K562 (cell line): ENCODE data around the gene BRAF. TPM values are rescaled to one million over a fixed set of nuclear protein-coding genes. Genes with fewer than 3 reads are reported as not detected.

ENCODE experiments used
- C11orf30 ChIP-seq: fragments of 450-650 bp; IDR thresholded peaks from 2 replicates; pipeline ENCODE4 v1.6.1; 2016; ENCODE audit warnings: low read depth, mild to moderate bottlenecking
- DLX4 ChIP-seq: fragments of 250-450 bp; sonication (Bioruptor Pico); IDR thresholded peaks from 2 replicates; pipeline ENCODE4 v1.6.1; 2021; ENCODE audit warnings: mild to moderate bottlenecking
- EP400 ChIP-seq: fragments of 450-650 bp; IDR thresholded peaks from 2 replicates; pipeline ENCODE4 v1.6.1; 2017; ENCODE audit warnings: antibody characterized with exemption, mild to moderate bottlenecking, moderate library complexity
- HMBOX1 ChIP-seq: sonication (generic); IDR thresholded peaks from 2 replicates; pipeline ENCODE4 v1.6.1; 2016
- KAT7 ChIP-seq: sonication (generic); formaldehyde crosslinking; IDR thresholded peaks from 2 replicates; pipeline ENCODE4 v1.8.0; 2022; ENCODE audit warnings: missing genetic modification reagents, mild to moderate bottlenecking, borderline replicate concordance
- LARP7 ChIP-seq: fragments of 450-650 bp; IDR thresholded peaks from 2 replicates; pipeline ENCODE4 v1.6.1; 2016
- MCM2 ChIP-seq: fragments of 450-650 bp; IDR thresholded peaks from 2 replicates; pipeline ENCODE4 v1.6.1; 2017; ENCODE audit warnings: low read depth, mild to moderate bottlenecking
- NFE2L1 ChIP-seq: fragments of 450-650 bp; IDR thresholded peaks from 2 replicates; pipeline ENCODE4 v1.6.1; 2016; ENCODE audit warnings: missing genetic modification characterization, low read depth, mild to moderate bottlenecking, missing compliant biosample characterization, moderate library complexity, borderline replicate concordance
- SAFB ChIP-seq: fragments of 200-400 bp; formaldehyde crosslinking; IDR thresholded peaks from 2 replicates; pipeline ENCODE4 v1.6.1; 2017; ENCODE audit warnings: low read depth, low read length, borderline replicate concordance
- SMAD4 ChIP-seq: fragments of 250-450 bp; sonication (Bioruptor Pico); conservative IDR thresholded peaks from 2 replicates; pipeline ENCODE4 v1.8.0; 2021; ENCODE audit warnings: inconsistent platforms, mild to moderate bottlenecking, moderate library complexity
- STAG1 ChIP-seq: sonication (generic); formaldehyde crosslinking; IDR thresholded peaks from 2 replicates; pipeline ENCODE4 v1.5.0; 2020; ENCODE audit warnings: missing genetic modification reagents, borderline replicate concordance
- TAF1 ChIP-seq: IDR thresholded peaks from 2 replicates; pipeline ENCODE4 v1.6.1; 2011; ENCODE audit warnings: mild to moderate bottlenecking, low read length, moderate library complexity; ENCODE audit not compliant: insufficient read depth, control insufficient read depth, severe bottlenecking; ENCODE audit errors: extremely low read depth
- TEAD1 ChIP-seq, 2 experiments: fragments of 450-650 bp in 1 of 2; sonication (generic) in 1 of 2; formaldehyde crosslinking; IDR thresholded peaks; 2 replicates each; pipeline versions ENCODE4 v1.4.0 to v1.8.0; 2020 to 2022; ENCODE audit warnings: mild to moderate bottlenecking in 2 of 2, missing genetic modification reagents in 1 of 2
- TOE1 ChIP-seq, 2 experiments: fragments of 450-650 bp in 1 of 2; sonication (generic) in 1 of 2; formaldehyde crosslinking in 1 of 2; IDR thresholded peaks; 2 replicates each; pipeline versions ENCODE4 v1.7.1 to v1.8.0; 2016 to 2022; ENCODE audit warnings: borderline replicate concordance in 2 of 2, mild to moderate bottlenecking in 2 of 2, antibody characterized with exemption in 1 of 2, inconsistent platforms in 1 of 2, low read depth in 1 of 2, missing genetic modification reagents in 1 of 2, moderate library complexity in 1 of 2
- ZBTB43 ChIP-seq: sonication (generic); formaldehyde crosslinking; IDR thresholded peaks from 2 replicates; pipeline ENCODE4 v1.8.0; 2023; ENCODE audit warnings: mild to moderate bottlenecking, missing genetic modification reagents
- ZC3H4 ChIP-seq: sonication (generic); formaldehyde crosslinking; IDR thresholded peaks from 2 replicates; pipeline ENCODE4 v1.9.0; 2021; ENCODE audit warnings: missing genetic modification reagents, borderline replicate concordance
- ZNF282 ChIP-seq: sonication (generic); formaldehyde crosslinking; IDR thresholded peaks from 2 replicates; pipeline ENCODE4 v1.8.1; 2023; ENCODE audit warnings: missing genetic modification reagents
- ZNF589 ChIP-seq: fragments of 200-800 bp; sonication (Bioruptor generic); IDR thresholded peaks from 2 replicates; pipeline ENCODE4 v1.6.1; 2016; ENCODE audit warnings: low read depth, missing genetic modification characterization, missing compliant biosample characterization
- ZNF707 ChIP-seq: fragments of 250-450 bp; sonication (Bioruptor Pico); conservative IDR thresholded peaks from 2 replicates; pipeline ENCODE4 v1.8.0; 2022; ENCODE audit warnings: inconsistent platforms, mild to moderate bottlenecking, moderate library complexity
- polyA plus RNA-seq, 8 experiments: library from polyadenylated mRNA; depleted of rRNA in 4 of 8; stranded (reverse) in 5 of 8; unstranded in 3 of 8; fragments of >200 nt; fragmentation: Nextera tagmentation in 2 of 8; fragmentation: Illumina TruSeq in 1 of 8; extraction: Ambion mirVana in 2 of 8; extraction: Trizol in 1 of 8; gene quantifications; 2 replicates each; pipeline versions ENCODE4 v1.2.1 to v1.2.3, GENCODE V29; 2011 to 2014; ENCODE audit warnings: inconsistent platforms in 1 of 8, missing spikeins in 1 of 8
- total RNA-seq, 7 experiments: library from RNA; depleted of rRNA in 6 of 7; stranded (reverse); fragments of >200 nt in 6 of 7; fragmentation: Illumina TruSeq in 2 of 7; extraction: Trizol in 2 of 7; gene quantifications; 2 replicates each; pipeline versions ENCODE4 v1.2.1 to v1.2.3, GENCODE V29; 2011 to 2021; ENCODE audit warnings: low replicate concordance in 1 of 7
- TF ChIP-seq, protein P1 (sequence below): fragments of 250-450 bp; sonication (Bioruptor Pico); IDR thresholded peaks from 2 replicates; pipeline ENCODE4 v1.5.0; 2020; ENCODE audit warnings: mild to moderate bottlenecking, borderline replicate concordance
- TF ChIP-seq, protein P2 (sequence below): sonication (generic); formaldehyde crosslinking; IDR thresholded peaks from 2 replicates; pipeline ENCODE4 v1.8.0; 2022; ENCODE audit warnings: missing genetic modification reagents, mild to moderate bottlenecking, borderline replicate concordance

The BRAF gene
- total and polyA plus RNA-seq, 9 of the 15 experiments (the other 6 are each of a cell fraction or from before 2014, with no cell fraction given): 3.6 to 38.3 (median 21.9) TPM

- peak in 1 of 2 experiments; percentile 85; a peak in 2 of 4 replicates for TF ChIP-seq TEAD1 (CRISPR knock-in tag; IDR thresholded peaks at IDR 0.05)
- TF ChIP-seq KAT7 (CRISPR knock-in tag): peak; percentile 99
- 0 out of 2 replicates have a peak, but pooled peaks have one; percentile 18 for TF ChIP-seq STAG1
- peak; percentile 28 for TF ChIP-seq SAFB
- TF ChIP-seq DLX4 (CRISPR knock-in tag): no peak
- no peak for TF ChIP-seq ZC3H4
- no peak for TF ChIP-seq ZNF589 (CRISPR knock-in tag)
- TF ChIP-seq ZNF707 (CRISPR knock-in tag): no peak
- peak; percentile 67 for TF ChIP-seq TOE1 (IDR thresholded peaks at IDR 0.05; ENCODE audit: borderline replicate concordance)
- peak; percentile 89 for TF ChIP-seq TOE1 (CRISPR knock-in tag; IDR thresholded peaks at IDR 0.05; ENCODE audit: borderline replicate concordance, low read depth)
- TF ChIP-seq, protein P1, sequence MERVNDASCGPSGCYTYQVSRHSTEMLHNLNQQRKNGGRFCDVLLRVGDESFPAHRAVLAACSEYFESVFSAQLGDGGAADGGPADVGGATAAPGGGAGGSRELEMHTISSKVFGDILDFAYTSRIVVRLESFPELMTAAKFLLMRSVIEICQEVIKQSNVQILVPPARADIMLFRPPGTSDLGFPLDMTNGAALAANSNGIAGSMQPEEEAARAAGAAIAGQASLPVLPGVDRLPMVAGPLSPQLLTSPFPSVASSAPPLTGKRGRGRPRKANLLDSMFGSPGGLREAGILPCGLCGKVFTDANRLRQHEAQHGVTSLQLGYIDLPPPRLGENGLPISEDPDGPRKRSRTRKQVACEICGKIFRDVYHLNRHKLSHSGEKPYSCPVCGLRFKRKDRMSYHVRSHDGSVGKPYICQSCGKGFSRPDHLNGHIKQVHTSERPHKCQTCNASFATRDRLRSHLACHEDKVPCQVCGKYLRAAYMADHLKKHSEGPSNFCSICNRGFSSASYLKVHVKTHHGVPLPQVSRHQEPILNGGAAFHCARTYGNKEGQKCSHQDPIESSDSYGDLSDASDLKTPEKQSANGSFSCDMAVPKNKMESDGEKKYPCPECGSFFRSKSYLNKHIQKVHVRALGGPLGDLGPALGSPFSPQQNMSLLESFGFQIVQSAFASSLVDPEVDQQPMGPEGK (CRISPR knock-in tag): no peak
- TF ChIP-seq ZNF282 (CRISPR knock-in tag): peak; percentile 83; the same call in 1 of the 2 replicates
- peak; percentile 85 for TF ChIP-seq C11orf30
- TF ChIP-seq, protein P2, sequence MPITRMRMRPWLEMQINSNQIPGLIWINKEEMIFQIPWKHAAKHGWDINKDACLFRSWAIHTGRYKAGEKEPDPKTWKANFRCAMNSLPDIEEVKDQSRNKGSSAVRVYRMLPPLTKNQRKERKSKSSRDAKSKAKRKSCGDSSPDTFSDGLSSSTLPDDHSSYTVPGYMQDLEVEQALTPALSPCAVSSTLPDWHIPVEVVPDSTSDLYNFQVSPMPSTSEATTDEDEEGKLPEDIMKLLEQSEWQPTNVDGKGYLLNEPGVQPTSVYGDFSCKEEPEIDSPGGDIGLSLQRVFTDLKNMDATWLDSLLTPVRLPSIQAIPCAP: no peak
- TF ChIP-seq NFE2L1 (tag): no peak
- peak; percentile 58 for TF ChIP-seq TAF1
- peak; percentile 98 for TF ChIP-seq EP400
- no peak for TF ChIP-seq HMBOX1
- TF ChIP-seq SMAD4: peak; percentile 68
- peak; percentile 56; the same call in 1 of the 2 replicates for TF ChIP-seq LARP7
- peak; percentile 91 for TF ChIP-seq ZBTB43 (CRISPR knock-in tag)
- no peak for TF ChIP-seq MCM2
These were observed 227.9 kb downstream of the BRAF start, which contains the start of gene NDUFB2 (continued) for GRCh38 chr7:140696680-140697446.
